HG03565 (cell line): ENCODE results near the gene CUTC.
"Not testable (repeated sequence)": the region's sequence is repeated elsewhere in the genome, so short reads cannot be mapped to it uniquely, and the experiment has no call there.

ENCODE experiments used
- ATAC-seq: cut with Tn5 transposase; IDR thresholded peaks from one replicate; pipeline ENCODE4 v1.9.1; 2021; ENCODE audit warnings: mild to moderate bottlenecking, moderate library complexity; ENCODE audit not compliant: unreplicated experiment

Gene CUTC, protein sequence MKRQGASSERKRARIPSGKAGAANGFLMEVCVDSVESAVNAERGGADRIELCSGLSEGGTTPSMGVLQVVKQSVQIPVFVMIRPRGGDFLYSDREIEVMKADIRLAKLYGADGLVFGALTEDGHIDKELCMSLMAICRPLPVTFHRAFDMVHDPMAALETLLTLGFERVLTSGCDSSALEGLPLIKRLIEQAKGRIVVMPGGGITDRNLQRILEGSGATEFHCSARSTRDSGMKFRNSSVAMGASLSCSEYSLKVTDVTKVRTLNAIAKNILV

DNA sequence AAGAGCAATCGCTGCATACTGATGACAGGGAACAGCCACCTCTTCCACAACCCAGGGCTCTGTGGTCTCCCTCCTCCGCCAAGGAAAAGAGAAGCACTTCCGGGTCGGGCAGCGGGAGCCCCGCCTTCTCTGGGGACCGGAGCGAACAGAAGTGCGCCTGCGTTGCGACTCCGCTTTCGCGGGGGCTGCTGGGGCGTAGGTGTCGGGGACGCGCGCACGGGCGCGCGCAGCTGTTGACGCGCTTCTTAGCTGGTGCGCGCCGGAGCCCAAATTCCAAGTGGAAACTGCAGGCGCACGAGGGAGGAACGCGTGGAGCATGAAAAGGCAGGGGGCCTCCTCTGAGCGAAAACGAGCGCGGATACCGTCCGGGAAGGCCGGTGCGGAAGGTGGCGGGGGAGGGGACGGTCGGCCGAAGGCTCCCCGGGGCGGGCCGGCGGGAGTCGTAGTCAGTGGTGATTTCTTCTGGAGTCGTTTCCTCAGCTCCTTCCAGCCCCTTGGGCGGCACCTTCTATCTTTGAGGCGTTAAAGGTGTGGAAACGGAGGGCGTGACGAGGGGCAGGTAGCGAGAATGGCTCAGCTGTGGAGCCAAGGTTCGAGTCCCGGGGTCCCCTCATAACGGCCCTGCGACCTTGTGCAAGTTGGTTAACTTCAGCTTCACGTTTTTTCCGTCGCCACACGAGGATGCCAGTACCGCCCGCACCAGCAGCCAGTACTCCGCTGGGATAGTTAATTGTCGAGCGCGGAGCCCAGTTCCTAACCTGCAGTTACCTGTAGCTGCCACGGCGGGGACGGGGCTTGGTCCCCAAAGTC, at the start of gene CUTC, which contains the start of gene COX15:
Gene CUTC, plus strand, starts transcription at position 202 of the 810 bp plus-strand sequence. Its CDS starts 115 bp downstream, at position 317.
Gene COX15, minus strand, starts transcription at position 95 of the 810 bp plus-strand sequence. Its CDS starts 78 bp downstream, at position 17.
- peak; percentile 81 for ATAC-seq

DNA sequence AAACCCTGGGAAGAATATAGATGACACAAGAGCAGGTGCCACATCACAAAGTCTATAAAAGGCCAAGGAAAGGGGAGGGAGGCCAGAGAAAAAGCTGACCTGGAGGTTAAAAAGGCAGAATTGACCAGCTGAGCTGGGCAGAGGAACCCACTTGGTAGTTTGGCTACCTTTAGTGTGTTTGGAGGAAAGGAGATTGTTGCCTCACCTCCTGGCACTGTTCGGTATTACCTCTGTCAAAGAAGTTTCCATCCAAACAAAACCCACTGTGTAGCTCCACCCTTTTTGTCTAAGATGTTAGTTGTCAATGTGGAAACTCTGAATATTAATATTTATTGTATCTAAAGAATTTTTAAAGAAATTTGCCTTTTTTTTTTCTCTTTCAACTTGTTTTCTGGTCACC, 49.3 kb upstream of the CUTC start:
- ATAC-seq, result no peak

- ATAC-seq, result peak; percentile 87
Observed at GRCh38 chr10:99685597-99685967, 46.5 kb upstream of the CUTC start.

- no peak for ATAC-seq
Observed at GRCh38 chr10:99689461-99689860, 42.6 kb upstream of the CUTC start.

DNA sequence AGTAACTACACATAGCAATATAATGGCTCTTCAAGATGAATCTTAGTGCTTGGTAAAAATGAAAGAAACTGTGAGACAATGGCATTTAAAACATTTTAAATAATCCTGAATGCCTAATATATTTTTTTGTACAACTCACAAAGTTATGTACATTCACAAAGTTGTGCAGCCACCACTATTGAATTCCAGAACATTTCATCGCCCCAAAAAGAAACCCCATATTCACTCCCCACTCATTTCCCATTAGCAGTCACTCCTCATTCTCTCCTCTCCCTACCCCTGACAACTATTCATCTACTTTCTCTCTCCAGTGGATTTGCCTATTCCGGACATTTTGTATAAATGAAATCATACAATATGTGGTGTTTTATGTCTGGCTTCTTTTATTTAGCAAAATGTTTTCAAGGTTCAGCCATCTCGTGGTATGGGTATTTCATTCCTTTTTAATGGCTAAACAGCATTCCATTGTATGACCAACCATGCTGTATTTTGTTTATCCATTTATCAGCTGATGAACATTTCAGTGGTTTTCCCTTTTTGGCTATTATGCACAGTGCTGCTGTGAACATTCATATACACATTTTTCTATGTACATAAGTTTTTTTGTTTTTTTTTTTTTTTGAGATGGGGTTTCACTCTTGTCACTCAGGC, 38.0 kb upstream of the CUTC start:
- ATAC-seq, result no peak

- no peak for ATAC-seq
Observed at GRCh38 chr10:99695761-99696160, 36.3 kb upstream of the CUTC start.

DNA sequence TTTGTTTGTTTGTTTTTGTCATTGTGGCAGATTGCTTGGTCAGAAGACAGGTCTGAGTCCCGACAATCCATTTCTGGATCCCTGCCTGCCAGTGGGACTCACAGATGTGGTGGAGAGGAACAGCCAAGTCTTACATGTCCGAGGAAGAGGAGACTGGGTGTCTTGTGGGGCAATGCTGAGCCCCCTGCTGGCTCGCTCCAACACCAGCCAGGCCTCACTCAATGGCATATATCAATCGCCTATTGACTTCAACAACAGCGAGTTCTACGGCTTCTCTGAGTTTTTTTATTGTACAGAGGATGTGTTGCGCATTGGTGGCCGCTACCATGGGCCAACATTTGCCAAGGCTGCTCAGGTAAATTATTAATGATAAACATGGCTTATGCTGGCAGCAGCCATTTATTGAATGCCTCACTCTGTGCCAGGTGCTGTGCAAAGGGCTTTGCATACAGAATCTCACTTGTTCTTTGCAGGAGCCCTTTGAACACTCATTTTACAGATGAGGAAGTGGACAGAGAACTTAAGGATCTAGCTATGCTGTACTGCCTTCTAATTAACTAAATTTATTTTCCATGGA, 33.4 kb upstream of the CUTC start:
- ATAC-seq, result no peak

DNA sequence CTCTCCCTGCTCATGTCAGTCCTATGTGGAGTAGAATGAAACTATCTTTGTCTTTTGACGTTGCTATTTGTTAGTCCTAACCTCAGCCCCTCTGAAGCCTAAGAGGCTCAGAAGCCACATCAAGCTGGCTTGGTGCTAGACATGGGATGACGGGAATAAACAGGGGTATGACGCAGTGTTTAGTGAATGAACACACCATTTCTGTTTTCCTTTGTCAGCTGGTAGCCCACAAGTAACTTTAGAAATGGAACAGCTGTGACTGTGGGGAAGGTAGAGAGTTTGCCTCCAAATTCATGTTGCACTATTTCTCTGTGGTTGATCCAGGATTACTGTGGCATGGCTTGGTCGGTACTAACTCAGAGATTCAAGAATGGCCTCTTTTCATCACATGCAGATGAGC, 31.4 kb upstream of the CUTC start:
- no peak for ATAC-seq

DNA sequence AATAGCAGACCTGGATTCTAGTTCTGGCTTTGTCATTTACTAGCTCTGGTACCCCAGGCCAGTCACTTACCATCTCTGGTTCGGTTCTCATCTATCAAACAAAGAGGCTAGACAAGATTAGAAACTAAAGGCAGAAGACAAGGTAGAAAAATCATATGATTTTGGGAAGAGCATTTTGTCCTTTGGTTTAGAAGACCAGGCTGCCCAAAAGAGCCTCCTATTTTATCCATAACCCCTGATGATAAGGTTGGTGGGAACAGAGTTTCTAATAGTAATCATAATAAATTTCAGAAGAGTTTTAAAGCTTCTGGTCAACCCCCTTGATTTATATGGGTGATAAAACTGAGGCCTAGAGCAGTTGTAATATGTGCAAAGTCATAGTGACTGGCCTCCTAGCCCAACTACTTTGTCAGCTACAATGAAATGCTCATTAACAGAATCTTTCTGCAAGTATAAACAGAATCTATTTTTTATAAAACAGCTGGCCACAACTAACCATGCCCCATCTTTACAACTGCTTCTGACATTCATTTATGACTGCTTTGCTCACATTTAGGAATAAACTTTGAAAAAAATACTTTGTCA, 23.5 kb upstream of the CUTC start:
- no peak for ATAC-seq

DNA sequence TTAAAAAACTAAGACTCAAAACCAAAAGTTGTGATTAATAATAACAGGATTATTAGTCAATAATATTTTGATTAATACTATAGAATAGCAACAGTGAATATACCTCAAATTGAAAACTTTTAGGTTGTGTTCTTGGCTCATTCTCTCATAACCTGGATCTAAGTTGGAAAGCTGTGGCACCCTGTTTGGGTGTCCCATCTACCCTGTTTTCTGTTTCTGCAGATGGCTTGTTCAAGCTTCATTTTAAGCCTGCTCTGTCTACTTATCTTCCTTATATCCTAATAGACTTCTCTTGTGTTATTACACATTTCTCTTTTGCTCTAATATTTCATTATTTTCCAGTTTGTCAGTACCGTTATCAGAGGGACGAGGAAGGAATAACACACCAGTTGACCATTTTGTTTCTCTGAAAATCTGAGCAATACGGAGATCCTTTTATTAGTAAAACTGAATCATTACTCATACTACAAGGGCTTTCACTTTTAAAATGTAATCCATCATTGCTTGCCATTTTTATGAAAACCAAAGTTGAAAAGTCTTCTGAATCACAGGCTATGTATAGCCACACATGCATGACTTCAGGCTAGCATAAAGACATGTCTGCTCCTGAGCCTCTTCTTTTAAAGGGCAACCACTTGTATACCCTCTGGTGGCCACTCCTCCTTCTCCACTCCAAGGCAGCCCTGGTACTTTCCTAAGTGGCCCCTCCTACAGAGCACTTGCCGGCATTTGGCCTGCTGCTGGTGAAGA, 22.4 kb upstream of the CUTC start:
- peak; percentile 83 for ATAC-seq

GRCh38 chr10:99711129-99711719, 20.8 kb upstream of the CUTC start:
- ATAC-seq, result no peak

DNA sequence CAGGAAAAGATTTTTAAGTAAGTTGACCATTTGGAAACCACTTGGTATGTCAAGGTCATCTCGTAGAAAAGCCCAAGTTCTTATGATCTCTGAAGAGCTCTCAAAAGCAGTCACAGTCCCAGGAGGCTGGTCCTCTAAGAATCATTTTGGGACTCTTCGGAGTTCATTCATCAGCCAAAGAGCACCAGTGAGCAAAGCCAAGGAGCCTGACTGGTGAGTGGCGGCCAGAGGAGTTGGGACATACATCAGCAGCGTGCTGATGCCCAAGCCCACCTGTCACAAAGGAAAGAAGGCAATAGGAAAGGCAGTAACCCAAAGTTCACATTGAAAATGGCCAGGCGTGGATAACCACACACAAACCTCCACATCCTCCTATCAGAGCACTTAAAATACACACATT, 17.6 kb upstream of the CUTC start:
- no peak for ATAC-seq

DNA sequence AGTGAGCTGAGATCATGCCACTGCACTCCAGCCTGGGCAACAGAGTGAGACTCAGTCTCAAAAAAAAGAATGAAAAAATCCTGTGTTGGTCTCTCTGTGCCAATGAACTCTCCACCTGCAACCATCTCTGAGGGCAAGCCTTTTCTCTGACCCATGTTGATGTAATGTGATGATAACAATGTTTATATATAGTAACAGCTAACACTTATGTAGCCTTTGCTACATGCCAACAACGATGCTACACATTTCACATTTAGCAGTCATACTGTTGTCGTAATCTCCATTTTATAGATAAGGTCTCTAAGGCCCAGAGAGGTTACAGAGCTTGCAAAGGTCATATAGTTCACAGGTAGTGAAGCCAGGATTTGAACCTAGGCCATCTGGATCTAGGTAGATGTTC, 11.6 kb upstream of the CUTC start:
- no peak for ATAC-seq

DNA sequence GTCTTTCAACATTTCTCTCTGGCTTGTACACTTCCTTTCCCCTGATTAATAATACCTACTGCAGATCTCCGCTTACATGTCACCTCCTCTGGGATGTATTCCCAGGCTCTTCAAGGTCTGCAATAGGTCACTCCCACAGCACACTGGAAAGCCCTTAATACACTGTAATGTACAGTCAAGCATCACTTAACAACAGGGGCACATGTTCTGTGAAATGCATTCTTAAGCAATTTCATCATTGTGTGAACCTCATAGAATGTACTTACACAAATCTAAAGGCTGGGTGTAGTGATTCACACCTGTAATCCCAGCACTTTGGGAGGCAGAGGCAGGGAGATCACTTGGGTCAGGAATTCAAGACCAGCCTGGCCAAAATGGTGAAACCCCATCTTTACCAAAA, 2.0 kb upstream of the CUTC start:
- no peak for ATAC-seq

DNA sequence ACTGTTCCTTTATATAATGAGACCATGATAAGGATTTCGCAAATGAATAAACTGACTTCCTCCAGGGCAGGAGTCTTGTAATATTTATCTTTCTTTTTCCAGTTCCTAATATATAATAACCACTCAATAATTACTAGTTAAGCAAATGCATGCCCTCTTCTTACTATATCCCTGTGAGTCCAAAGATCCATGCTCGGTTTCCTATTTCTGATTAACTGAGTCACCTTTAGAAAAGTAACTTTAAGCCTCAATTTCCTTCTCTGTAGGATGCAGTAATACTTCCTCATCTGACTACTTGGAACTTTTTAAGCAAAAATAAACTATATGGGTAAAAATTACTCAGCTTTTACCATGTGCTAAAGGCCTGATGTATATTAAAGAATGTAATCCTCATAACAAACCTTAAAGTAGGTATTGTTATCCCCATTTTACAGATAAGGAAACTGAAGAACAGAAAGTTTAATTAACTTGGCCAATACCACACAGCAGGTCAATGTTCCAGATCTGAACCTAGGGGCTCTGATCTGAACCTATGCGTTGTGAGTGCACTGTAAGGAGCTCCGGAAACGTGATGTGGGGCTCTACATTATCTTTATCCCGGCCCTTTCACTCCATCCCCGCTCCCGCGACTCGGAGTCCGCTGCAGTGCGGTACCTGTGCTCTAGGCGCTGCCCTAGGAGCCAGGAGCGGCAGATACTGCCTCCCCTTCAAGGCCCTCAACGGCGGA, 565 bp upstream of the CUTC start:
- no peak for ATAC-seq

DNA sequence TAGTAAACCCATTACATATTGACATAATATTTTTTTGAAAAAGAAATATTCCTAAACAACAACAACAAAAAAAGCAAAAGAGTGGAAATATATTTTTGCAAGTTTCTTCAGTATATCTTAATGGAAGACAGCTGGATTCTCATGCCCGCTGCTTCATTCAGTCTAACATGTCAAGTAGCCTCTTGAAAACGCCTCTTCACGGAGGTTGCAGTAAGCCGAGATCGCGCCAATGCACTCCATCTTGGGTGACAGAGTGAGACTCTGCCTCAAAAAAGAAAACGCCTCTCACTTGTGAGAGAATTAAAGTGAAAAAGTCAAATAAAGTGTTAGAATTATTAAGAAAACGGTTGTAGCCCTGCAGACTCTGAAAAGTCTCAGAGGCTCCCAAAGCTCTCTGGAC, 1.3 kb downstream of the CUTC start:
- ATAC-seq, result no peak

DNA sequence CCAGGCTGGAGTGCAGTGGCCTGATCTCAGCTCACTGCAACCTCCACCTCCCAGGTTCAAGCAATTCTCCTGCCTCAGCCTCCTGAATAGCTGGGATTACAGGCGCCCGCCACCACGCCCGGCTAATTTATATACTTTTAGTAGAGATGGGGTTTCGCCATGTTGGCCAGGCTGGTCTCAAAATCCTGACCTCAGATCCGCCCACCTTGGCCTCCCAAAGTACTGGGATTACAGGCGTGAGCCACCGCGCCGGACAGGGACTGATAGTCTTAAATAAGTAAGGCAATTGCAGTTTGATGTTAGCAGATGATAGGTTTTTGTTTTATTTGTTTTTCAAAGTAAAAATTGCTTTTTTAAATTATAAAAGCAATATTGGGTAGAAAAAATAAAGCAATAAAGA, 2.1 kb downstream of the CUTC start:
- not testable (repeated sequence) for ATAC-seq

DNA sequence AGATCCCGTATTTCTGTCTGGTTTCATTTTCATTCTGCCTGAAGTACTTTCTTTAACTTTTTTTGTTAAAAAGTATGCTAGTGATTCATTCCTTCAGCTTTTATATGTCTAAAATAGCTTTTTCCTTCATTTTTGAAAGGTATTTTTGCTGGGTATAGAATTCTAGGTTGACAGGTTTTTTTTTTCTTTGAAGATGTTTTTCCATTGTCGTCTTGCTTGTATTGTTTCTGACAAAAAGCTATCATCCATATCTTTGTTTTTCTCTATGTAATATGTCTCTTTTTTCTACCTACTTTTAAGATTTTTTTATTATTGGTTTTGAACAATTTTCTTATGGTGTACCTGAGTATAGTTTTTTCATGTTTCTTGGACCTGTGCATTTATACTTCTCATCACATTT, 8.2 kb downstream of the CUTC start:
- no peak for ATAC-seq

- ATAC-seq, result no peak
Observed at GRCh38 chr10:99740933-99741559, 9.0 kb downstream of the CUTC start.
